ENCODE results near the gene CAVIN2.
A peak's percentile ranks its signal among the peaks of the same experiment; 100 is the strongest.

Gene CAVIN2

GRCh38 chr2:191863988-191864387 is 17.1 kb upstream of the CAVIN2 start:
- DNase-seq: no peak

GRCh38 chr2:191862156-191862775 is 15.4 kb upstream of the CAVIN2 start:
- DNase-seq: no peak

- no peak for DNase-seq
Observed at GRCh38 chr2:191860760-191861466, 14.0 kb upstream of the CAVIN2 start.

GRCh38 chr2:191859681-191860080 is 12.8 kb upstream of the CAVIN2 start:
- no peak for DNase-seq

DNA sequence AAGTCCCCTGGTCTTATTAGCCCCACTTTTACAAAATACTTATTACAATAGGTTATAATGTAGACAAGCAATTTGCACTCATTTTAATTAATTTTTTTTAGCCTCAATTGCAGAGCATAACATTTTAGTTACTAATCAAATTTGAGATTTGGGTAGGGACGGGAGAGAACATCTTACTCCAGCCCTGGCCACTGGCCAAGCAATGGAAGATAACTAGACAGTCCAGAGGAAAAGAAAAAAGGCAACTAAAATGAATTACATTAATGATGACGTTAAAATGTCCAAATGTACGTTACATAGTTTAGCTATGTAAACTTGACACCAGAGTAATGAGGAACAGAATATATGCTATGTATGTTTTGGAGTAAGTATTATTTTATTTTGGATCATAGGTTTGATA is 11.0 kb upstream of the CAVIN2 start:
- no peak for DNase-seq

- DNase-seq: peak; percentile 29
Observed at GRCh38 chr2:191857259-191857805, 10.4 kb upstream of the CAVIN2 start.

DNA sequence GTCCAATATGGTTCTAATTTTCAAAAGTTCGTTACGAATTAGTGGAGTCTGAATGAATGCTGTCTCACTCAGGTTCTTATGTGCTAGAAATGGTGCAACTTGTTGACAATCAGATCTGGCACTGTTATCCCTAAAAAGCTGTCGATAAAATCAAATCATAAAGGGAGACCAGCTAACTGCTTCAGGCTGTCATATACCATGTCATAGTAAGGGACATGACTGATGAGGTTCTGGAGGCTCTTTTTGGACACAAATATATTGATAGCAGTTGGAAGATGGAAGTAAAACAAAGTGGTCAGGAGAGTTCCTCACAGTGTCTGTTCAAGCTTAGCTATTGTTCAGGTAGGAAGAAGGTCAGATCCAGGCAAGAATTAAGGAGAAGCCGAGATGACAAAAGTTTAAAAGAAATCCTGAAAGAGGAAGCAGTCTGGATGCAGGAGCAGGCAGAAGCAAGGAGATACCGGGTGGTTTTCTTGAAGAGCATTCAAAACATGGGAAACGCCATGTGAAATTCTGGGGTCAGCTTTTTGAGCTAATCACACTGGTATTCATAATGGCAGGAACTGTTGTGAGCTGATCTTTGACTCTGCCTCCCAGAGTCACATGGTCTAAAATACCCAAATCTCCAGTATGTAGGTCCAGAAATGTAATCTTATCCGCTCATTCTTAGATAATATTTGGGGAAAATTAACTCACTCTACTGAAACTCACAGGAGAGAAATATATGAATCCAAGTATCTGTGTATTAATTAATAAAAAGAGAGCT is 9.4 kb upstream of the CAVIN2 start:
- no peak for DNase-seq

- DNase-seq: no peak
Observed at GRCh38 chr2:191855382-191855781, 8.5 kb upstream of the CAVIN2 start.

DNA sequence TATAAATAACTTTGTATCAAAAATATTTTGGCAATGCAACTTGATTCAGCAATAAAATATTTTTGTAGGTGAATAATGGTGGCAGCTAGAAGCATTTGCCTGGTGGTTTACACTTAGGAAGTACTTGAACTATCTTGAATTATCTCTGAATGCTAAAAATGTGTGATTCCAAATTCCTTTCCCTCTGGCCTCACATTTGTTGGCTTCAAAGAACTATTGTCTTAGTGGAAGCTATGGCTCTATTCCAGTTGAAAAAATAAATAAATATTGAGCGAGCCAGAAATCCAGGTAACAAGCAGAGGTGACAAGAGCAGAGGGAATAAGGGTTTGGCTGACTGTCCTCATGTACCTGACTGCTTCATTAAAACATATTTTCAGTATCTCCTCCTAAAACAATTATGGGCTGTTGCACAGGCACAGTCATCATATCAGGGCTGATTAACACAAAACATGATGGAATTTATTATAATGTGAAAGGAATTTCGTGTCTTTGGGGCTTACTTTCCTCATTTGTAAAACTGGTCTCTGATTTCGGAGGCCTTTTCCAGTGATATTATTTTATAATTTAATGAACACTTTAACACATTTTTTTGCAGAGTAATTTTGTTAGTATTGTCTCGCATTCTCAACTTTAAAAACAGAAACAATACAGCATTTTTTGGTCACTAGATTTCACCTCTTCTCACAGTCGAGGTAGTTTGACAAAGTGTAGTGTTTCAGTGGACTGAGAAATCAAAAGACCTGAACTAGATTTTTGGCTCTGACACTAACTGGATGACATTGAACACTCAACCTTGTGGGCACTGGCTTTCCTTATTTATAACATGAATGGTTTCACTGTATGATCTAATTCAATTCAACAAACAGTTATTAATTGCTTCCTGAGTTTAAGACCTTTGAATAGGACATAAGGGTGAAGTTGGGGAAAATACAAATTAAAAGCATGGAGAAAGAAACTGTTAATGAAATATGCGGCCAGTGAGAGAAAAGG is 7.8 kb upstream of the CAVIN2 start:
- no peak for DNase-seq

DNA sequence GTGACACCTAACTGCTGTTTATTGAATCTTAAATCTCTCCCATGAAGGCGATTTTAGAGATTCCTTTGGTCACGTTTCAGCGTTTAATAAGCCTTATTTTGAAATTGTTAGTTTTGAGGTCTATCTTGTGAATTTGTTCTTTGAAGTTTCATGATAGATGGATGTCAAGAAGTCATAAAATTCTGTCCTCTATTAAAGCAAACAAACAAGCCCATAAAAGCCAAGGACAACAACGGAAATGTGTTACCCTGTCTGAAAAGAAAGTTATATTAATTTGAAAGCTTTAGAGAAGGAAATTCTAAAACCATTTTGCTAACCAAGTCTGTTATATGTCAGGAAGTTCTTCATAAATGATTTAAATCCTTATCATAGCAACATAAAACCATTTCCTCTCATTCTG is 7.0 kb upstream of the CAVIN2 start:
- no peak for DNase-seq

DNA sequence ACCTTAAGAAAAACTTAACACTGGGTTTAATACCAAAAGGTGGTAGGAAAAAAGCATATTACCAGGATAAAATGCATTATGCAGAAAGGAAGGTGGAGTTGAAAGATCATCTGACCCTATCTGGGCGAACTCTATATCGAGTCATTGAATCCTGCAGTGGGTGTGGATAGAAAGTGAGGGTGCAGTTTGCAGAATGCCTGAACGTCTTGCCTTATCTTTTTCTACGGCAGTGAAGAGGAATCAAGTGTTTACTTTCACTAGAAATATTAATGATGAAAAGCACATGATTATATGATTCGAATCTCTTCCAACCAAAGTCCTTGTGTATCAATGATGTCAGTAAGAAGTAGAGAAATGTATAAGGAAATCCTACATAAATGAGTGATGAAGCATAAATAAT is 4.3 kb upstream of the CAVIN2 start:
- no peak for DNase-seq

GRCh38 chr2:191848771-191849767 is 2.2 kb upstream of the CAVIN2 start:
- no peak for DNase-seq

DNA sequence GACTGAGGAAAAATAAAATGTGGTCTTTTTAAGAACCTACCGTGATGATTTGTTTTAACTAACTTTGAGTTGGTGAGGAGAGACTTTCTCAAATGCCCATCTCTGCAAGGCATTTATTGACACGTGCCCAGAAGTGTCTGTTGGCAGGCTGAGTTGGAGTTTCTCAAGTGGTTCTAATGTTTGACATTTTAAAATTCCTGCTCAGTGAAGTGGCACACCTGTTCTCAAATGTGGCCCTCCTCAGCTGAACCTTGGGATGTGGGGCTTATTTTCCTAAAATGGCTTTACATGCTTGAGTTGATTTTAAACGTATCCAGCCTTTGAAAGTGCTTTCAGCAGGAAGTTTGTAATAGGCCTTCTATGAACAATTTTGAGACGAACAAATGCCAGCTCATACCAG is 876 bp upstream of the CAVIN2 start:
- DNase-seq: no peak

DNA sequence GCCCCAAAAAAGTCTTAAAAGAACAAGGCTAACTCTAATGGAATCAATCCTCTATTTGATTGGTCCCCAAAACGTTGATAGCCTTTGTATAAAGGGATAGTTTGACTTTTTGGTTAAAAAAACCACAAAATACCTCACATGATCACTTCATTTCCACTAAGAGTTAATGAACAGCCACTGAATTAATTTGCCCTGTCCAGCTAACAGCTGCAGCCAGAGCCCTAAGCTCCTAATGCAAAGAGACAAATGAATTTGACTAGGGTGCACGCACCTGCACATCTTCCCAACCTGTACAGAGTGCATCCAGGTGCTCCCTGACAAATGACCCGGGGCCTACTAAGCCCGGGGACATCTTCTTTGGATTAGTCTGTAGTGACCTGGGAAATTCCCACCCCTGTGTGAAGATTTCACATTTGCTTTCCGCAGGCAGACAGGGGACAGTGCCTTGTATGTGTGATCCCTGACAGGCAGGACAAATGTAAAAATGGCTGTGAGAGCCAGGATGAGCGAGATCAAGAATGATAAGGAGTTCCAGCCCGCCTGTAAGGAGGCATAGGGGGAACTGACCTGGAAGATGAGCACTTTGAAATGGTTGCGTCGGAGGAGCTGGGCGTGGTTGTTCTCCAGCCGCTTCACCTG is 893 bp downstream of the CAVIN2 start:
- DNase-seq: no peak

GRCh38 chr2:191845248-191845715 is 1.6 kb downstream of the CAVIN2 start:
- no peak for DNase-seq

DNA sequence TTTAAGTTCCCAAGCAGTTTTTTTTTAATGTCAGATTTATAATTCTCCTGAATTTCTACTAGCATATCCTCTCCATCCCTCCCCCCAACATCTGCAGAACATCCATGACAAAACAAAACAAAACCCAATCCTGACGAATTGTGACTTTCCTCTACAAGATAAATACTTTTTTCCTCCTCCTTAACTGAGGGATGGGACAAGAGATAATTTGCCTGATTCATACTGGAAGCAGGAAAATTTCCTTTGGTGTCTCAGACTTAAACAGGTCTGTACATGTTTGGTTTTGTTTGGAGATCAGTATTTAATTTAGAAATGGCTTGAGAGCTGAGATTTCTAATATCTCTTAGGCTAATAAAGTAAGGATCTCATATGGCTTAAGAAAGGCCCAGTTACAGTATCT is 2.2 kb downstream of the CAVIN2 start:
- DNase-seq: no peak

DNA sequence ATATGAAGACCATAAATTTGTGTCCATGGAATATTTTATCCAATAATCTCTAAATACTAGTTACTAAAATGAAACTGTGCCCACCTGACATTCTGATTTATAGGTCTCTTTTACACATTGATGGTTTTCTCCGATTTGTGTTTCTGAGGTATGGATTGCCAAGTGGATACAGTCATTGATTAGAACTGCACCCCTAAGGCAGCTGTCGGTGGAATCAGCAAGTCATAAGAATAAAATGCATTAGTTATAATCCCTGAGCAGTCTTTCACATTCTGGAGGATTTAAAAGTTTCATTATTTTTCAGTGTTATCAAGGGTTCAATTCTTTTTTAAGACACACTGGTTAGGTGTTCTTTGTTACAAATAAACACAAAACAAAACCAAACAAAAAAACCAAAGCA is 6.0 kb downstream of the CAVIN2 start:
- DNase-seq: no peak

- DNase-seq: no peak
Observed at GRCh38 chr2:191839918-191840804, 6.7 kb downstream of the CAVIN2 start.

- DNase-seq: no peak
Observed at GRCh38 chr2:191838526-191838925, 8.4 kb downstream of the CAVIN2 start.

All from DMS153 (cell line).